Measurements from ENCODE around the gene SLC30A3. TPM values are rescaled to one million over a fixed set of nuclear protein-coding genes. Genes with fewer than 3 reads are reported as not detected.
A peak's percentile ranks its signal among the peaks of the same experiment; 100 is the strongest.

Gene SLC30A3
- total RNA-seq, 1 experiment from 2014 or later: 0.19 TPM

DNA sequence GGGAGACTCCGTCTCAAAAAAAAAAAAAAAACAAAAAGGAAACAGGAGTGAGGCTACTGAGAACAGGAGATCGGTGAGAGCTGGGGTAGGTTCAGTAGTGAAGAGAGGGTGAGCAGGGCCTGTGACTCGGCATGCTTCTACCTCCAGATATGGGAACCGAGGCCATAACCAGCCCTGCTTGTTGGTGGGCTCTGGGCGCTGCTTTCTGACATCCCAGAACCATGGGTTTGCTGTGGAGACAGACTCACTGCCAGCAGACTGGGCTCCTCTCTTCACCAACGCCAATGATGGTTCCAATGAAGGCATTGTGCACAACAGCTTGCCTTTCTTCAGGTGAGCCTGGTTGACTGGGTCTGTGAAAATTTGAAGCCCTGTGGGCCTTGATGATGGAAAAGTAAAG lies 39.4 kb downstream of the SLC30A3 start:
- H3K27me3 ChIP-seq (ENCODE audit: low read length): no peaks in the 10 kb centered on the region
- no peak for DNase-seq
- H3K9me2 ChIP-seq (replicated peaks; ENCODE audit: insufficient read depth, low read length): no peaks in the 10 kb centered on the region
- peaks cover 67% of the 10 kb centered on the region for H3K36me3 ChIP-seq (ENCODE audit: insufficient read depth, low read length)
- H3K4me2 ChIP-seq (ENCODE audit: low read depth, low read length, poor library complexity, severe bottlenecking): no peak overlapping the region
- no peak overlapping the region for H3K27ac ChIP-seq (ENCODE audit: low read length)
- no peak overlapping the region for H3K4me3 ChIP-seq (ENCODE audit: low read length)
- peaks cover 9% of the 10 kb centered on the region for H3K4me1 ChIP-seq (ENCODE audit: low read length)
- H4K20me1 ChIP-seq (ENCODE audit: insufficient read depth, low read depth, low read length): peaks cover 16% of the 10 kb centered on the region; the same call in 1 of the 2 replicates
- no peak overlapping the region for H2AFZ ChIP-seq (ENCODE audit: low read length)
- no peaks in the 10 kb centered on the region for H3K9me3 ChIP-seq (ENCODE audit: low read length)
- no peak overlapping the region for H3K9ac ChIP-seq (ENCODE audit: low read length)
- peaks cover 38% of the 10 kb centered on the region for H3K79me2 ChIP-seq (ENCODE audit: low read length)

DNA sequence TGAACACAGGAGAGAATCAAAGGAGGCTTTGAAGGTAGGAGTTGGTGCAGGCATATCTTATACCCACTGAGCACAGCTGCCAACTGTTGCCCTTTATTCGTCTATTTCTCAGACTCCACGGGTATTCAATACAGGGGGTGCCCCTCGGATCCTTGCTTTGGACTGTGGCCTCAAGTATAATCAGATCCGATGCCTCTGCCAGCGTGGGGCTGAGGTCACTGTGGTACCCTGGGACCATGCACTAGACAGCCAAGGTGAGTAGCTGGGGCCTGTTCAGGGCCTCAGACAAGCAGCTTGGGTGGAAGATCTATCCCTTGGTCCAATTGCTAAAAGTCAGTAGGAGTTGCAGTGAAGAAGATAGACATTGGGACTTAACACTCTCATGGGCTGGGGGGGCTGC lies 40.4 kb downstream of the SLC30A3 start:
- Histone ChIP-seq H3K4me1 (ENCODE audit: low read length) (peaks cover 15% of the 10 kb centered on the region), H3K4me3 (ENCODE audit: low read length) (no peak overlapping the region), H2AFZ (ENCODE audit: low read length) (no peak overlapping the region), H3K9me2 (replicated peaks; ENCODE audit: insufficient read depth, low read length) (no peaks in the 10 kb centered on the region), H3K36me3 (ENCODE audit: insufficient read depth, low read length) (peaks cover 57% of the 10 kb centered on the region), H3K9me3 (ENCODE audit: low read length) (no peaks in the 10 kb centered on the region), H3K79me2 (ENCODE audit: low read length) (peaks cover 45% of the 10 kb centered on the region), H3K9ac (ENCODE audit: low read length) (no peak overlapping the region), H3K4me2 (ENCODE audit: low read depth, low read length, poor library complexity, severe bottlenecking) (no peak overlapping the region), H3K27me3 (ENCODE audit: low read length) (no peaks in the 10 kb centered on the region), H4K20me1 (ENCODE audit: insufficient read depth, low read depth, low read length) (peaks cover 13% of the 10 kb centered on the region; the same call in 1 of the 2 replicates), H3K27ac (ENCODE audit: low read length) (no peak overlapping the region)
- no peak for DNase-seq

DNA sequence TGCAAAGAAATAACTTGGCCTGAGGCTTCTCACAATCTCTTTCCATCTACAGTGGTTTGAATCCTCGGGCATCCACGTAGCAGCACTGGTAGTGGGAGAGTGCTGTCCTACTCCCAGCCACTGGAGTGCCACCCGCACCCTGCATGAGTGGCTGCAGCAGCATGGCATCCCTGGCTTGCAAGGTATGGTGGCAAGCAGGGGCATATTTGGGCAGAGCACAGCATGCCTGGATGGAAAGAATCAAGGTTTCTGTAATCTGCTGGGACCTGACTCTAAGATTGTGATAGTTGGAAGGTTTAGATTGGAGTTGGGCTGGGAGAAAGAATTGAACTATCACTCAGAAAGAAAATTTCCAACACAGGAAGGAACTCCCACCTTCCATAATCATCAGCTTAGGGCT lies 41.7 kb downstream of the SLC30A3 start:
- no peak overlapping the region for H3K4me3 ChIP-seq (ENCODE audit: low read length)
- peaks cover 53% of the 10 kb centered on the region for H3K36me3 ChIP-seq (ENCODE audit: insufficient read depth, low read length)
- peaks cover 9% of the 10 kb centered on the region; the same call in 1 of the 2 replicates for H4K20me1 ChIP-seq (ENCODE audit: insufficient read depth, low read depth, low read length)
- no peaks in the 10 kb centered on the region for H3K9me3 ChIP-seq (ENCODE audit: low read length)
- no peaks in the 10 kb centered on the region for H3K9me2 ChIP-seq (replicated peaks; ENCODE audit: insufficient read depth, low read length)
- H3K79me2 ChIP-seq (ENCODE audit: low read length): peaks cover 39% of the 10 kb centered on the region
- no peak overlapping the region for H2AFZ ChIP-seq (ENCODE audit: low read length)
- no peak overlapping the region for H3K4me2 ChIP-seq (ENCODE audit: low read depth, low read length, poor library complexity, severe bottlenecking)
- H3K4me1 ChIP-seq (ENCODE audit: low read length): peaks cover 24% of the 10 kb centered on the region
- H3K9ac ChIP-seq (ENCODE audit: low read length): no peak overlapping the region
- no peak for DNase-seq
- H3K27ac ChIP-seq (ENCODE audit: low read length): no peak overlapping the region
- no peaks in the 10 kb centered on the region for H3K27me3 ChIP-seq (ENCODE audit: low read length)

DNA sequence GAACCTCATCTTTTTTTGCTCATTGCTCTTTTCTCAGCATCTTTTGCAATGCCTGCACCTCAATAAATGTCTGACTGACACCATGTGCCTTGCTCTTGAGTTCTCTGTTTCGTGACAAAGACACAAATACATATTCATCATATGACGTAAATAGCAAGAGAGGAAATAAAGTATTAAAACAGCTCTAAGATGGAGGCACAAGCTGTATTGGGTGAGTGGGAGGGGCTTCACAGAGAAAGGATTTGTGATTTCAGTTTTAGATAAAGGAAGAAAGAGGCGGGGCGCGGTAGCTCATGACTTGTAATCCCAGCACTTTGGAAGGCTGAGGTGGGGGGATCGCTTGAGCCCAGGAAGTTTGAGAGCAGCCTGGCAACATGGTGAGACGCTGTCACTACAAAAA lies 42.8 kb downstream of the SLC30A3 start:
- Histone ChIP-seq H2AFZ (ENCODE audit: low read length) (no peak overlapping the region), H3K9me2 (replicated peaks; ENCODE audit: insufficient read depth, low read length) (no peaks in the 10 kb centered on the region), H3K4me3 (ENCODE audit: low read length) (no peak overlapping the region), H3K4me1 (ENCODE audit: low read length) (peaks cover 30% of the 10 kb centered on the region), H4K20me1 (ENCODE audit: insufficient read depth, low read depth, low read length) (peaks cover 9% of the 10 kb centered on the region; the same call in 1 of the 2 replicates), H3K27ac (ENCODE audit: low read length) (no peak overlapping the region), H3K9me3 (ENCODE audit: low read length) (no peaks in the 10 kb centered on the region), H3K79me2 (ENCODE audit: low read length) (peaks cover 39% of the 10 kb centered on the region), H3K27me3 (ENCODE audit: low read length) (no peaks in the 10 kb centered on the region), H3K4me2 (ENCODE audit: low read depth, low read length, poor library complexity, severe bottlenecking) (no peak overlapping the region), H3K36me3 (ENCODE audit: insufficient read depth, low read length) (peaks cover 56% of the 10 kb centered on the region), H3K9ac (ENCODE audit: low read length) (no peak overlapping the region)
- DNase-seq: no peak

DNA sequence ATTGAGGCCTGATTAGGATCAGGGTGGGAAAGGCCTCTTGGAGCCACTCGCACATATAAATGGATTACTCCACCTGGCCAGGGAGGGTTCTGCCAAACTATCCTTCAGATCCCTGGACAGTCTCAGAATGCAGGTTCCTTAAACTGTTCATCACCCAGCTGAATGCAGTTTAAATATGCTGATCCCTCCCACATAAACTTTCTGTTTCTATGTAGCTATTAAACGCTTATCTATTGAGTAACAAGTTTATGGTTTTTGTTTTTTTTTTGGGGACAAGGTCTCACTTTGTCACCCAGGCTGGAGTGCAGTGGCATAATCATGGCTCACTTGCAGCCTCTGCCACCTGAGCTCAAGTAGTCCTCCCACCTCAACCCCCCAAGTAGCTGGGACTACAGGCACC lies 43.8 kb downstream of the SLC30A3 start:
- Histone ChIP-seq H4K20me1 (ENCODE audit: insufficient read depth, low read depth, low read length) (peaks cover 9% of the 10 kb centered on the region; the same call in 1 of the 2 replicates), H3K27me3 (ENCODE audit: low read length) (no peaks in the 10 kb centered on the region), H3K79me2 (ENCODE audit: low read length) (peaks cover 39% of the 10 kb centered on the region), H3K9ac (ENCODE audit: low read length) (peak overlapping the region; percentile 91; the same call in 1 of the 2 replicates), H3K36me3 (ENCODE audit: insufficient read depth, low read length) (peaks cover 52% of the 10 kb centered on the region), H3K4me2 (ENCODE audit: low read depth, low read length, poor library complexity, severe bottlenecking) (peak overlapping the region; percentile 82), H3K9me3 (ENCODE audit: low read length) (no peaks in the 10 kb centered on the region), H3K4me3 (ENCODE audit: low read length) (peak overlapping the region; percentile 75), H3K27ac (ENCODE audit: low read length) (peak overlapping the region; percentile 83), H2AFZ (ENCODE audit: low read length) (no peak overlapping the region), H3K9me2 (replicated peaks; ENCODE audit: insufficient read depth, low read length) (no peaks in the 10 kb centered on the region), H3K4me1 (ENCODE audit: low read length) (peaks cover 40% of the 10 kb centered on the region)
- DNase-seq: no peak

DNA sequence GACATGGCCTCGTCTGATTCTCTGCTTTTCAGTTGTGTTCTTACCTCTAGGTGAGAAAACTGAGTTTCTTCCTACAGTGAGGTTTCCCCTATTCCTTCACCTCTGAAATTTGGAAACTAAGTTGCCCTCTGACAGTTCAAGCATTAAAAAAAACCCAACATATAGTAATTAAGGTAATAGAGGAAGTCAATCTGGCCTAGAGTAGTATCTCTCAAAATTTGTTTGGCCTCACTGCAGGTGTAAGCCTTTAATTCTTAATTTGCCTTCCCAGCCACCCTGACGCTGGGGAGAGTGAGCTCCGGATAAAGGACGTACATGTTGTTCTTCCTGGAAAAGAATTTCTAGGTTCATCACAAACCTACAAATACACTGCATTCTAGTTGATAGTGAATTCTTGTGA lies 44.2 kb downstream of the SLC30A3 start:
- peak; percentile 84 for DNase-seq
- Histone ChIP-seq H2AFZ (ENCODE audit: low read length) (no peak overlapping the region), H3K27me3 (ENCODE audit: low read length) (no peaks in the 10 kb centered on the region), H3K9me2 (replicated peaks; ENCODE audit: insufficient read depth, low read length) (no peaks in the 10 kb centered on the region), H3K9ac (ENCODE audit: low read length) (peak overlapping the region; percentile 91), H4K20me1 (ENCODE audit: insufficient read depth, low read depth, low read length) (peaks cover 9% of the 10 kb centered on the region; the same call in 1 of the 2 replicates), H3K4me1 (ENCODE audit: low read length) (peaks cover 45% of the 10 kb centered on the region), H3K36me3 (ENCODE audit: insufficient read depth, low read length) (peaks cover 50% of the 10 kb centered on the region), H3K79me2 (ENCODE audit: low read length) (peaks cover 41% of the 10 kb centered on the region), H3K27ac (ENCODE audit: low read length) (peak overlapping the region; percentile 83), H3K9me3 (ENCODE audit: low read length) (no peaks in the 10 kb centered on the region), H3K4me2 (ENCODE audit: low read depth, low read length, poor library complexity, severe bottlenecking) (peak overlapping the region; percentile 82), H3K4me3 (ENCODE audit: low read length) (peak overlapping the region; percentile 75)

DNA sequence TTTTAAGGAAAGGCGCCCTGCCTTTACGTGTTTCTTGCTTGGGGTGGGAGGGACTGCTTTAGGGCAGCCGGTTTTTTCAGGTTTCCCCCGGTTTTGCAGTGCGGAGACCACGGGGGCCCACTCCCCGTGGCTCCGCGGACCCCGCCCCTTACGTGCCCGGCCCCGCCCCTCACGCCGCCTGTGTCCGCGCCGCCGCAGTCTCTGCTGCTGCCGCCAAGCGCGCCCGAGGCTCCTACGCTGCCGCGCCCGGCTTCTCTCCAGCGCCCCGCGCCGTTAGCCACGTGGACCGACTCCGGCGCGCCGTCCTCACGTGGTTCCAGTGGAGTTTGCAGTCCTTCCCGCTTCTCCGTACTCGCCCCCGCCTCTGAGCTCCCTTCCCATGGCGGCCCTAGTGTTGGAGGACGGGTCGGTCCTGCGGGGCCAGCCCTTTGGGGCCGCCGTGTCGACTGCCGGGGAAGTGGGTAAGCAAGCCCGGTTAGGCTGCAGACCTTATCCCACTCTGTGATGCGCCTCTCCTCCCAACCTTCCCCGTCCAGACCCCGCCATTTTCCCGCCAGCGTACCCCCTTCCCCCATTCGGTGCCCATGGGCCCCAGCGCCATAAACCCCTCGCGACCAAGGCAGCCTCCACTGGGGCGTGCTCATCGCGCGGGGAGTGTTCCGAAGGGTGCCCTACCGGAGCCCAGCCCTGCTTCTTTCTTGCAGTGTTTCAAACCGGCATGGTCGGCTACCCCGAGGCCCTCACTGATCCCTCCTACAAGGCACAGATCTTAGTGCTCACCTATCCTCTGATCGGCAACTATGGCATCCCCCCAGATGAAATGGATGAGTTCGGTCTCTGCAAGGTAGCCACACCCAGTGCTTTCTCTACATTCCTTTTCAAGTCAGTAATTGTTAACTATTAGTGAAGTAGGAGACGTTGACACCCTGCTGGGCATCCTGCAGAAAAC lies 45.4 kb downstream of the SLC30A3 start, which contains the start of gene CAD:
Gene CAD (plus strand): TSS at position 197 of the 949 bp plus-strand sequence. CDS start 183 bp downstream, at position 380.
- Histone ChIP-seq H3K9me2 (replicated peaks; ENCODE audit: insufficient read depth, low read length) (no peaks in the 10 kb centered on the region), H3K36me3 (ENCODE audit: insufficient read depth, low read length) (peaks cover 44% of the 10 kb centered on the region), H3K27ac (ENCODE audit: low read length) (peak within 1 kb of the TSS; percentile 86), H3K79me2 (ENCODE audit: low read length) (peaks cover 52% of the 10 kb centered on the region), H4K20me1 (ENCODE audit: insufficient read depth, low read depth, low read length) (peaks cover 9% of the 10 kb centered on the region; the same call in 1 of the 2 replicates), H3K4me2 (ENCODE audit: low read depth, low read length, poor library complexity, severe bottlenecking) (peak within 1 kb of the TSS; percentile 82), H3K27me3 (ENCODE audit: low read length) (no peaks in the 10 kb centered on the region), H2AFZ (ENCODE audit: low read length) (no peak within 1 kb of the TSS), H3K4me1 (ENCODE audit: low read length) (peaks cover 51% of the 10 kb centered on the region), H3K4me3 (ENCODE audit: low read length) (peak within 1 kb of the TSS; percentile 75), H3K9ac (ENCODE audit: low read length) (peak within 1 kb of the TSS; percentile 91), H3K9me3 (ENCODE audit: low read length) (no peaks in the 10 kb centered on the region)
- DNase-seq: peak; percentile 96

DNA sequence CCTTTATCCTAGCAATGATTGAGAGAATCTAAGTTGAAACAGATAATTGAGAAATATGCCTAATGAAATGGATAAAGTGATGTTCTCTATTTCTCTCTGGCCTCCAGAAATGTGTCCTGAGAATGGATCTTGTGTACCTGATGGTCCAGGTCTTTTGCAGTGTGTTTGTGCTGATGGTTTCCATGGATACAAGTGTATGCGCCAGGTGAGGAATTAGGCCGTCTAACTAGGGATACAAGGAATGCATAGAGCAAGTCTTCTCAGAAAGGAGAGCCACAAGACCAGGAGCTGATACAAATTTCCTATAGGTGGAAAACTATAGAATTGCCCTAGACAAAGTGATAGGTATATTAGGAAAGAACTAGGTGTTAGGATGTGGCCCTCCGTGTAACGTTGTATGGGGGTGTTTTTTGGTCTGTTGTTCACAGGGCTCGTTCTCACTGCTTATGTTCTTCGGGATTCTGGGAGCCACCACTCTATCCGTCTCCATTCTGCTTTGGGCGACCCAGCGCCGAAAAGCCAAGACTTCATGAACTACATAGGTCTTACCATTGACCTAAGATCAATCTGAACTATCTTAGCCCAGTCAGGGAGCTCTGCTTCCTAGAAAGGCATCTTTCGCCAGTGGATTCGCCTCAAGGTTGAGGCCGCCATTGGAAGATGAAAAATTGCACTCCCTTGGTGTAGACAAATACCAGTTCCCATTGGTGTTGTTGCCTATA lies 46.3 kb downstream of the SLC30A3 start:
- Histone ChIP-seq H3K27me3 (ENCODE audit: low read length) (no peaks in the 10 kb centered on the region), H3K79me2 (ENCODE audit: low read length) (peaks cover 50% of the 10 kb centered on the region), H3K36me3 (ENCODE audit: insufficient read depth, low read length) (peaks cover 37% of the 10 kb centered on the region), H3K9me3 (ENCODE audit: low read length) (no peaks in the 10 kb centered on the region), H3K4me3 (ENCODE audit: low read length) (peak overlapping the region; percentile 75), H3K4me1 (ENCODE audit: low read length) (peaks cover 51% of the 10 kb centered on the region), H3K4me2 (ENCODE audit: low read depth, low read length, poor library complexity, severe bottlenecking) (peak overlapping the region; percentile 82), H3K27ac (ENCODE audit: low read length) (peak overlapping the region; percentile 86; the same call in 1 of the 2 replicates), H3K9ac (ENCODE audit: low read length) (peak overlapping the region; percentile 91), H3K9me2 (replicated peaks; ENCODE audit: insufficient read depth, low read length) (no peaks in the 10 kb centered on the region), H4K20me1 (ENCODE audit: insufficient read depth, low read depth, low read length) (peaks cover 9% of the 10 kb centered on the region; the same call in 1 of the 2 replicates), H2AFZ (ENCODE audit: low read length) (no peak overlapping the region)
- no peak for DNase-seq

Data from Karpas-422 (cell line).